ENCODE data around the gene DLG1.

DNA sequence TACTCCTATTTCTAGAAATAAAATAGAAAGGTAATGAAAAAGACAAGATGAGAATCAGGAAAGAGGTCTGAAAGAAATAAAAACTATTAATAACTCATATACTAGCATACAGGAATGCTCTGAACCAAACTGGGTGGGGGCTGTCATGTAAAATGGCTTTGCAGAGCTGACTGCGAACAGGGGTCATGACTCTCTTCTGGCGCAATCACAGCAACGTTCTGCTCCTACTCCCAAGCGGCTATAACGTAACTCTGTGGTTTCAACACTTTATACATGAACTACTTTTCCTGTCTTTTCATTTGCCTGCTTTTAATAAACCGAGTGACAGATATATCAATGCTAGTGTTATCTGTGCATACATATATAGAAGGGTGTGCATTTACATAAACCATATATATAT, 116.7 kb downstream of the DLG1 start:
- no peak for TF ChIP-seq POLR2AphosphoS5 (IDR thresholded peaks at IDR 0.05; ENCODE audit: low read depth, low read length)
- TF ChIP-seq SIN3A (IDR thresholded peaks at IDR 0.05; ENCODE audit: borderline replicate concordance, insufficient read depth, low read length), result no peak
- TF ChIP-seq, protein P1, sequence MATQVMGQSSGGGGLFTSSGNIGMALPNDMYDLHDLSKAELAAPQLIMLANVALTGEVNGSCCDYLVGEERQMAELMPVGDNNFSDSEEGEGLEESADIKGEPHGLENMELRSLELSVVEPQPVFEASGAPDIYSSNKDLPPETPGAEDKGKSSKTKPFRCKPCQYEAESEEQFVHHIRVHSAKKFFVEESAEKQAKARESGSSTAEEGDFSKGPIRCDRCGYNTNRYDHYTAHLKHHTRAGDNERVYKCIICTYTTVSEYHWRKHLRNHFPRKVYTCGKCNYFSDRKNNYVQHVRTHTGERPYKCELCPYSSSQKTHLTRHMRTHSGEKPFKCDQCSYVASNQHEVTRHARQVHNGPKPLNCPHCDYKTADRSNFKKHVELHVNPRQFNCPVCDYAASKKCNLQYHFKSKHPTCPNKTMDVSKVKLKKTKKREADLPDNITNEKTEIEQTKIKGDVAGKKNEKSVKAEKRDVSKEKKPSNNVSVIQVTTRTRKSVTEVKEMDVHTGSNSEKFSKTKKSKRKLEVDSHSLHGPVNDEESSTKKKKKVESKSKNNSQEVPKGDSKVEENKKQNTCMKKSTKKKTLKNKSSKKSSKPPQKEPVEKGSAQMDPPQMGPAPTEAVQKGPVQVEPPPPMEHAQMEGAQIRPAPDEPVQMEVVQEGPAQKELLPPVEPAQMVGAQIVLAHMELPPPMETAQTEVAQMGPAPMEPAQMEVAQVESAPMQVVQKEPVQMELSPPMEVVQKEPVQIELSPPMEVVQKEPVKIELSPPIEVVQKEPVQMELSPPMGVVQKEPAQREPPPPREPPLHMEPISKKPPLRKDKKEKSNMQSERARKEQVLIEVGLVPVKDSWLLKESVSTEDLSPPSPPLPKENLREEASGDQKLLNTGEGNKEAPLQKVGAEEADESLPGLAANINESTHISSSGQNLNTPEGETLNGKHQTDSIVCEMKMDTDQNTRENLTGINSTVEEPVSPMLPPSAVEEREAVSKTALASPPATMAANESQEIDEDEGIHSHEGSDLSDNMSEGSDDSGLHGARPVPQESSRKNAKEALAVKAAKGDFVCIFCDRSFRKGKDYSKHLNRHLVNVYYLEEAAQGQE (IDR thresholded peaks at IDR 0.05; ENCODE audit: insufficient read depth in 1 of 2, low read depth in 2 of 2, low read length in 2 of 2), result no peak
- TF ChIP-seq FOXP2 (optimal IDR thresholded peaks at IDR 0.05; ENCODE audit: borderline replicate concordance, extremely low read depth, extremely low read length, insufficient read depth), result no peak
- TF ChIP-seq TAF1 (IDR thresholded peaks at IDR 0.05; ENCODE audit: borderline replicate concordance, insufficient read depth, low read length), result no peak
